Fibroblast of skin of scalp (primary cell): ENCODE measurements around the gene TRNT1.

Experiments used
- DNase-seq: peaks from one replicate; pipeline ENCODE4 v3.0.0-alpha.2; 2013

Gene TRNT1

GRCh38 chr3:3178498-3179328, 52.0 kb downstream of the TRNT1 start:
- no peak for DNase-seq

DNA sequence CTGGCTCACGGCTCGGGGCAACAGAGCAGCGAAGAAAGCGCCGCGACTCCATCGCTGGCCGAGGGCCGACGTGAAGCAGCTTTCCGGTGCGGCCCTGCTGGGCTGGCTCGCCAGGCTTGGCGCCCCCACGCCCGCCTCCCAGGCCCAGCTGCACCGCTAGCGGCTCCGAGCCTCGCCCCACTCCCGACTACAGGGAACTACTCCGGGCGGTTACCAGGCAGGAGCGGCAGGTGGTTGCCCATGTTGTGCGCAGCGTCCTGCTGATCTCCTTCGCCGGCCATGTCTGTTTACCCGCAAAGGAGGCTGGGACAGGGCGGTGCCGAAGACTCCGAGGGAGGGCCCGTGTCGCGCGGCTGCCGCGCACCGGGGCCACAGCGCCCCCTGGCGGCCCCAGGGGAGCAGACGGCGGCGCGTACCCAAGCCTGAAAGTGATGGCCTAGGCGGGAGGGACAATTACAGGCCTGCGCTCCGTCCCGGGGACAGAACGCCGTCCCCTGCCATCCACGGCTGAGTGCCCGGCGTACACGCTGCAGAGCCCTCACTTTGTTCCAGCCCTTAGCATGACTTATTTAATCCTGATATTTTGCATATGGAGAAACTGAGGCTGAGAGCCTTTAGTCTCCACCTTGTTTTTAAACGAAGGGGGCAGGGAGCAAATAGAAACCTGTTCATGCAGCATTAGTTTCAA, 52.8 kb downstream of the TRNT1 start, which contains the start of gene CRBN:
Gene CRBN (minus strand): TSS at position 285 of the 688 bp plus-strand sequence. CDS start 4 bp downstream, at position 281.
- DNase-seq, result peak; percentile 85

DNA sequence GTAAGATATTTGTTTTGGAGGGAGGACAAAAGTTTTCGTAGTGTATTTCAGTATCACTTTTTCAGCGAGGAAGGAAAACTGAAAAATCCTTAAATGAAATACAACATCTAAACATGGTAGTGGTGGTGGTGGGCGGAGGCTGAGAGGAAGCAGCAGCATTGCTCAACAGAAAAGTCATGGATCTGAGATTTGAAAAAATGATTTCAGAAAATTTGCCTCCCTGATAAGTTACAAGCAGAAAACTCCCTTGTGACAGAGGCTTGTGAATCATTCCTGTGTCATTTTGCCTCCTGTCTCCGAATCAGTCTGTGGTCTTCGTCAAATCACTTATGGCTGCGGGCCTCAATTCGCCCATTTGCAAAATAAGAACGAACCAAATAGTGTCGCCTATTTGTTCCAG, 53.7 kb downstream of the TRNT1 start:
- no peak for DNase-seq

GRCh38 chr3:3184876-3185275, 58.1 kb downstream of the TRNT1 start:
- DNase-seq, result no peak

DNA sequence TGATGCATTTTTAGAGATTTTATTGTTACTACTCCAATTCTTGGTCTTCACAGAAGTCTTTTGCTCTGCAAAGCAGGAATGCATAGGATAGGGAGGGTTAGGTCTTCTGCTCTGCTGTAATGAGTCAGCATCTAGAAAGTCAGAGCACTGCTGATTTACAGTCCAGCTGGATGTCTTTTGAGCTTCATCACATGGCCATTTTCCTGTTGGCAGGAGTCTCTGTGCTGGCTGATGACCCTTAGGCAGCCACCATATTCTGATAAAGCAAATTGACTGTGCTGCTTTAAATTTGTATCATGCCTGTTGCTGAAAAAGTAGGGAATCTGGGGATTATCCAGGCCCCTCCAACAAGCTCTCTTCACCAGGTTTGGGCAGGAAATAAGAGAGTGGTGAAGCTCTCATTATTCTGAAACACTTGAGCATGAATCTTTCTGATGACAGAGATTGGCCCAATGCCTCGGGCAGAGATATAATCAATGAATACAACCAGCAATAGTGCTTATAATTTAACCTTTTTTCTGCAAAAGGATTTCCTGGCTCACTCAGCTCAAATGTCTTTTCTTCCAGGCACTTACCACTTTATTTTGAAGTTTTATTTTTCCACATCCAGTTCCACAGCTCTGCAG, 62.5 kb downstream of the TRNT1 start:
- peak; percentile 1 for DNase-seq

DNA sequence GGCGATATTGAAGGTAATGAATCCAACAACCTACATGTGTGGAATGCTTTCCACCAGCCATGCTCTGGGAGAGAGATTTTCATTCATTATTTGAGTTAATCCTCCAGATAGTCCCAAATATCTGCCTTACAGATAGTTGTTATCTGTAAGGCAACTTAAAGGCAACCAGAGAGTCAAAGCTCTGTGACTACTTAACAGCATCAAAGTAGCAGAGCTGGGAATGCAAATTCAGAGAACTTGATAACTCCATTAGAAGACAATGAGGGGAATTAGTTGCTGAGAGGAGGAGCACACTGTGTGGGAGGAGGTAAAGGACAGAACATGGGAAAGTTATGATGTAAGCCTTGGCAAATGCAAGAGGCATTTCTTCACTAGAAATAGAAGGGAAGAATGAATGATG, 63.2 kb downstream of the TRNT1 start:
- DNase-seq, result no peak

DNA sequence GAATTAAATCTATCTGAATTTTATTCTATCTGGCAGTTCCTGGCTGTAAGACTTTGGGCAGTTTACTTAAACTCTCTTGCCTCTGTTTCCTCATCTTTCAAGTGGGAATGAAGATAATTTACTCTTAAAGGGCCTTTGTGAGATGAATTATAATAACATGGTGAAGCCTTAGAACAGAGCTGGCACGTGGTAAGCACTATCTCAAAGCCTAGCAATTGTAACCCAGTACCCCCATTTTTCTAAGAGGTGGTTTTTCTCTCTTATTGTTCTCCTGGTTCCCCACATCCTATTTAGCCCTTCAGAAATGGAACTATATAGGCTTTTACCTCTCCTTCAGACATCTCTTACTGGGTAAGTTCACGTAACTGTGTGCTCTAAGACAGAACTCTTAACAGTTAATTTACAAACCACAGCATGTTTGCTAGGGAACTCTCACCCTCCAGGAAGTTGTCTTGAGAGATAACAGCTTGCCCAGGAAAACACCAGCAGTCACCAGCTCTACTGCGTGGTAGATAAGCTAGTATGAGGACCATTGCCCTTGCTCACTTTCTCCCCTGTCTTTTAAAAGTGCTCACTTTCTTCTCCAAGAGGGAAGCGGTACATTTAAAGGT, 65.0 kb downstream of the TRNT1 start:
- DNase-seq, result no peak

GRCh38 chr3:3192286-3192675, 65.5 kb downstream of the TRNT1 start:
- no peak for DNase-seq

- DNase-seq, result no peak
Measured at GRCh38 chr3:3194861-3195260, 68.1 kb downstream of the TRNT1 start.

GRCh38 chr3:3196148-3196861, 69.6 kb downstream of the TRNT1 start:
- peak; percentile 7 for DNase-seq
